Heart right ventricle (tissue), 16 donors: Measurements from ENCODE around the gene DOCK2. TPM values are rescaled to one million over a fixed set of nuclear protein-coding genes. Genes with fewer than 3 reads are reported as not detected.

ENCODE experiments used
- ATAC-seq, 8 donors: fragments of 200-7000 bp; cut with Tn5 transposase; one replicate each; pipeline ENCODE4 v1.9.1; 2020; ENCODE audit warnings: mild to moderate bottlenecking in 8 of 8, moderate library complexity in 8 of 8, moderate number of reproducible peaks in 1 of 8
- DNase-seq, 2 donors: peaks; one replicate each; pipeline ENCODE4 v3.0.0-alpha.2; 2020
- H3K27ac ChIP-seq, 10 donors: fragments of 200-600 bp; sonication (generic) in 2 of 10; one replicate each; pipeline versions ENCODE4 v1.5.0 to v1.8.0; 2020 to 2022; ENCODE audit warnings: mild to moderate bottlenecking in 3 of 10
- H3K27me3 ChIP-seq, 7 donors: fragments of 200-600 bp; one replicate each; pipeline ENCODE4 v1.8.0; 2021 to 2022; ENCODE audit warnings: mild to moderate bottlenecking in 2 of 7
- H3K36me3 ChIP-seq, 9 donors: fragments of 200-600 bp; sonication (generic) in 1 of 9; one replicate each; pipeline versions ENCODE4 v1.5.0 to v1.8.0; 2020 to 2022; ENCODE audit warnings: mild to moderate bottlenecking in 2 of 9
- H3K4me1 ChIP-seq, 9 donors: fragments of 200-600 bp; sonication (generic) in 1 of 9; one replicate each; pipeline versions ENCODE4 v1.5.0 to v1.8.0; 2020 to 2022; ENCODE audit warnings: mild to moderate bottlenecking in 4 of 9
- H3K4me3 ChIP-seq, 10 donors: fragments of 200-600 bp; sonication (generic) in 2 of 10; one replicate each; pipeline versions ENCODE4 v1.5.0 to v1.8.0; 2020 to 2022; ENCODE audit warnings: mild to moderate bottlenecking in 7 of 10, moderate library complexity in 2 of 10
- H3K9me3 ChIP-seq, 11 donors: fragments of 200-600 bp in 10 of 11; sonication (generic) in 2 of 11; one replicate each; pipeline versions ENCODE4 v1.5.0 to v1.8.0; 2013 to 2022; ENCODE audit warnings: mild to moderate bottlenecking in 2 of 11, control low read depth in 1 of 11, moderate library complexity in 1 of 11
- WGBS, 2 donors: extraction: QIAGEN DNeasy Blood & Tissue Kit; methylation state at CpG; one replicate each; pipeline ENCODE4 v1.1.7; 2013; ENCODE audit warnings: inconsistent platforms in 1 of 2; 5-methylcytosine and 5-hydroxymethylcytosine counted together
- intact Hi-C, 10 donors: fragments of 100-400 bp; cut with DNase I; formaldehyde crosslinking; loops; one replicate each; pipeline versions ENCODE4 v1.11.1 to v1.14.2; 2022
- polyA plus RNA-seq, 2 donors: library from polyadenylated mRNA; stranded (reverse); fragments of 200-250 nt; gene quantifications; one replicate each; pipeline ENCODE4 v1.2.3, GENCODE V29; 2013
- total RNA-seq, 10 donors: library from RNA; stranded (reverse); fragmentation: NEBNext Ultra II Directional in 3 of 10; extraction: Animal tissue kit (Norgen Biotek cat#: 25700) in 3 of 10; gene quantifications; one replicate each; pipeline versions ENCODE4 v1.2.1 to v1.2.4, GENCODE V29; 2021 to 2023
- TF ChIP-seq, protein P1 (sequence below), 9 donors: fragments of 200-600 bp; sonication (generic) in 2 of 9; IDR thresholded peaks; one replicate each; pipeline versions ENCODE4 v1.5.0 to v1.8.0; 2021 to 2022; ENCODE audit warnings: antibody characterized with exemption in 9 of 9, mild to moderate bottlenecking in 5 of 9, moderate library complexity in 1 of 9
- donor health status: Arrhythmogenic right ventricular cardiomyopathy.
- donor health status: ischemic (EF 13 %, LVEDD 7.1; RV severe dilation, severe dysfunction).
- donor health status: healthy with polysubstance abuse.
- donor health status: DM: no; HTN: yes; CAD: no.
- donor health status: DM: no; HTN: no; CAD: no.
- donor health status: ischemic (EF 25% LVEDD 6.9; RV normal size, moderate dysfunction).
- donor health status: ischemic (EF 25% LVEDD 5.7; RV mildly dilated, moderate dysfunction).
- donor health status: healthy.
- donor health status: DM: yes; HTN: yes; CAD: no.
- donor health status: Ischemic cardiomyopathy.
- donor health status: ischemic (EF 35%, LVEDD 5.7; RV mildly dilated, moderate dysfunction).
- donor health status: nonischemic (EF 11% LVEDD 7.7; RV severe dilation, severe dysfunction).
- donor health status: DM: yes; HTN: yes; CAD: no.
- donor health status: PGD.
- donor health status: ischemic (EF 29% LVEDD 5.4; RV normal size, mild dysfunction).
- donor health status: nonischemic (EF 23%, LVEDD 6.1; RV moderate dilation, normal function).

The DOCK2 gene
- total and polyA plus RNA-seq, 12 donors, result 1.2 to 24.6 (median 4.2) TPM

DNA sequence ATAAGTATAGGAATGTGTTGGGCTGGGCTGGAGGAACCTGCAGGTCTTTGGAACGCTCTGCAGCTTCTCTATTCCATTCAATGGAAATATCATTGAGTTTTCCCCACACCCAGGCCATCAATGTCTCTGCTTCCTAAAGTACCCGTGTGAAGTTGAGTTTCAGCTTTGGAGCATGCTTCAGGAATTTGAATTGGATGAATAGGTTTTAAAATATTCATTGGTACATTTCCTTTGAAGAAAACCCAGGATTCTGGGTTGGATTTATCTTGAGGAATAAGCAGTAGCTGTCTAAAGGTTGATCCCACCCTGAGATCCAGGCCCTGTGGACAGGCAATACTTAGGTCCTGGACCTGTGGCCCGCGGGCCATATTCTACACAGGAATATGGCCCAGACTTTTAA, 306.0 kb downstream of the DOCK2 start:
- TF ChIP-seq, protein P1, sequence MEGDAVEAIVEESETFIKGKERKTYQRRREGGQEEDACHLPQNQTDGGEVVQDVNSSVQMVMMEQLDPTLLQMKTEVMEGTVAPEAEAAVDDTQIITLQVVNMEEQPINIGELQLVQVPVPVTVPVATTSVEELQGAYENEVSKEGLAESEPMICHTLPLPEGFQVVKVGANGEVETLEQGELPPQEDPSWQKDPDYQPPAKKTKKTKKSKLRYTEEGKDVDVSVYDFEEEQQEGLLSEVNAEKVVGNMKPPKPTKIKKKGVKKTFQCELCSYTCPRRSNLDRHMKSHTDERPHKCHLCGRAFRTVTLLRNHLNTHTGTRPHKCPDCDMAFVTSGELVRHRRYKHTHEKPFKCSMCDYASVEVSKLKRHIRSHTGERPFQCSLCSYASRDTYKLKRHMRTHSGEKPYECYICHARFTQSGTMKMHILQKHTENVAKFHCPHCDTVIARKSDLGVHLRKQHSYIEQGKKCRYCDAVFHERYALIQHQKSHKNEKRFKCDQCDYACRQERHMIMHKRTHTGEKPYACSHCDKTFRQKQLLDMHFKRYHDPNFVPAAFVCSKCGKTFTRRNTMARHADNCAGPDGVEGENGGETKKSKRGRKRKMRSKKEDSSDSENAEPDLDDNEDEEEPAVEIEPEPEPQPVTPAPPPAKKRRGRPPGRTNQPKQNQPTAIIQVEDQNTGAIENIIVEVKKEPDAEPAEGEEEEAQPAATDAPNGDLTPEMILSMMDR (IDR thresholded peaks at IDR 0.05), result no peak
- WGBS, 2 donors, result 89 to 93% methylated on average over 4 of the region's 4 CpGs
- ATAC-seq (no peak), DNase-seq (no peak)
- Histone ChIP-seq H3K9me3 (no peaks in the 10 kb centered on the region), H3K36me3 (peaks cover 0 to 7% (median 0%) of the 10 kb centered on the region in 9 donors), H3K27me3 (peaks cover 0 to 10% (median 0%) of the 10 kb centered on the region in 7 donors), H3K4me3 (no peak overlapping the region), H3K4me1 (peaks cover 0 to 16% (median 0%) of the 10 kb centered on the region in 9 donors), H3K27ac (no peak overlapping the region)
- intact Hi-C loops, result no loop called here

DNA sequence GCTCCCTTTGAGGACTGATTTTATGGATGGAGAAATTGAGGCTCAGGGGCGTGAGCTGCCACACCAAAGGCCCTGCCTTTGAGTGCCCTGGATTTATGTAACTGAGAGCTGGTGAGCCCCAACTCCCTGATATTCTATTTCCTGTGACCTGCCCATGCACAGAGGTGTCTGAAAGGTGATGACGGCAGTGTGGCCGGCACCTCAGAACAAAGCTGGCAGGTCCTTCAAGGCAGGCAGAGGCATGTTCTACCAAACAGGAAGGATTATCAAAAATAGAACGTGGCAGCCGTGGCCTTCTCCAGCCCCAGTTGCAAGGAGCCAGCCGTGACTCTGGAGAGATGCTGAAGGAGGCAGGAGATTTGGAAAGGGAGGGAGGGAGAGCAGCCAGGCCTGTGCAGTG, 307.0 kb downstream of the DOCK2 start:
- 40 to 42% methylated on average over 6 of the region's 6 CpGs for WGBS, 2 donors
- DNase-seq (no peak), ATAC-seq (peak in 1 of 8 donors; percentile 25)
- H3K27me3 ChIP-seq, result peaks cover 0 to 10% (median 0%) of the 10 kb centered on the region in 7 donors
- intact Hi-C loops, result no loop called here
- no peak overlapping the region for H3K4me3 ChIP-seq
- peaks cover 0 to 16% (median 0%) of the 10 kb centered on the region in 9 donors for H3K4me1 ChIP-seq
- H3K9me3 ChIP-seq, result no peaks in the 10 kb centered on the region
- no peak overlapping the region for H3K27ac ChIP-seq
- TF ChIP-seq, protein P1 (IDR thresholded peaks at IDR 0.05), result no peak
- H3K36me3 ChIP-seq, result peaks cover 0 to 7% (median 0%) of the 10 kb centered on the region in 9 donors

GRCh38 chr5:169944922-169945680, 308.0 kb downstream of the DOCK2 start:
- Histone ChIP-seq H3K36me3 (peaks cover 0 to 7% (median 0%) of the 10 kb centered on the region in 9 donors), H3K4me1 (peaks cover 0 to 16% (median 0%) of the 10 kb centered on the region in 9 donors), H3K4me3 (no peak overlapping the region), H3K9me3 (no peaks in the 10 kb centered on the region), H3K27ac (no peak overlapping the region), H3K27me3 (peaks cover 0 to 10% (median 0%) of the 10 kb centered on the region in 7 donors)
- no peak for ATAC-seq
- 64 to 68% methylated on average over 8 of the region's 8 CpGs for WGBS, 2 donors
- TF ChIP-seq, protein P1 (IDR thresholded peaks at IDR 0.05), result no peak
- no peak for DNase-seq
- intact Hi-C loops, result no loop called here

DNA sequence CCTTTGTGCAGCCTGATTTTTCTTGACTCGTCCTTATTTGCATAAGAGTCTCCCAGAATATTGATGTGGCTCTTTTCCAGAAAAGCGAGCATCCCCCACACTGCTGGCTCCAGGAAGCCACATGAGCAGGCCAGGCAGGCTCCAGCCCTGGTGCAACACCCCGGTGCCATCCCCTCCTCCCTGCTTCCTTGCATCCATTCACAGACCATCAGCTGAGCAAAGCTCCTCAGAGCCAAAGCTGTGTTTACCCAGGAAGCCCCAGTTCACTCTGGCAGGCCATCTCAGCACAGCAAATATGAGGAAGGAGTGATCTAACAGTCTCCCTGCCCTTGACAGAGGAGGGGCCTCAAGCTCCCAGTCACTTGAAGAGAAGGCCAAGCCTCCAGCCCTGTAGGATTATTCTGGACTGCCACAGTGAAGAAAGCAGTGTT, 308.8 kb downstream of the DOCK2 start:
- H3K36me3 ChIP-seq, result peaks cover 0 to 7% (median 0%) of the 10 kb centered on the region in 9 donors
- H3K4me3 ChIP-seq, result no peak overlapping the region
- DNase-seq (peak; percentile 7 to 12), ATAC-seq (peak; percentile 46 to 86 (median 66))
- 37 to 42% methylated on average over 3 of the region's 3 CpGs for WGBS, 2 donors
- TF ChIP-seq, protein P1 (IDR thresholded peaks at IDR 0.05), result no peak
- intact Hi-C loops, result no loop called here
- peaks cover 0 to 10% (median under 1%) of the 10 kb centered on the region in 7 donors for H3K27me3 ChIP-seq
- no peaks in the 10 kb centered on the region for H3K9me3 ChIP-seq
- peak overlapping the region in 3 of 10 donors; percentile 22 to 44 (median 26) for H3K27ac ChIP-seq
- peaks cover 0 to 16% (median 0%) of the 10 kb centered on the region in 9 donors for H3K4me1 ChIP-seq
